Endothelial cell of umbilical vein (primary cell): ENCODE measurements around the gene E2F4. TPM values are rescaled to one million over a fixed set of nuclear protein-coding genes. Genes with fewer than 3 reads are reported as not detected.

Experiments
- BruUV-seq: library from RNA; stranded (reverse); fragments of 400-500 nt; replicated peaks from 2 replicates; lab custom pipeline; 2021; lab: Mats Ljungman, UMichigan
- CTCF ChIA-PET: fragments of 300-600, 350-600 bp; sonication (Branson Sonifier 250); formaldehyde crosslinking; loops from one replicate; lab custom pipeline; 2021; ENCODE audit warnings: antibody characterized with exemption, inconsistent platforms; lab: Charles Lee
- POLR2A ChIA-PET: fragments of 300-600, 350-600 bp; sonication (Branson Sonifier 250); formaldehyde crosslinking; loops from one replicate; lab custom pipeline; 2021; ENCODE audit warnings: antibody characterized with exemption, inconsistent platforms; lab: Charles Lee
- DNase-seq: peaks from one replicate; pipeline ENCODE4 v3.0.0-alpha.2; 2011; ENCODE audit warnings: low read depth, low spot score
- FAIRE-seq: peaks from 2 replicates; lab custom pipeline; 2011; peaks lifted over from hg19 to GRCh38; lab: Jason Lieb, UNC
- H2AFZ ChIP-seq: 2 replicates; pipeline ENCODE4 v1.6.0; 2012; ENCODE audit warnings: low read depth, low read length, control low read depth, inconsistent platforms
- H3K27ac ChIP-seq: 2 replicates; pipeline ENCODE4 v1.5.1; 2011; ENCODE audit warnings: low read depth, mild to moderate bottlenecking, control low read depth, low read length, moderate library complexity; ENCODE audit not compliant: insufficient read depth
- H3K27me3 ChIP-seq, 2 experiments: 2 replicates each; pipeline versions ENCODE4 v1.6.0 to v1.6.1; 2011; ENCODE audit warnings: low read length in 2 of 2, mixed read lengths in 1 of 2; ENCODE audit not compliant: control insufficient read depth in 2 of 2, insufficient read depth in 2 of 2
- H3K36me3 ChIP-seq, 2 experiments: 2 replicates in 1 of 2; 3 replicates in 1 of 2; pipeline ENCODE4 v1.5.1; 2011; ENCODE audit warnings: low read length in 2 of 2, mild to moderate bottlenecking in 1 of 2, moderate library complexity in 1 of 2; ENCODE audit not compliant: control insufficient read depth in 2 of 2, insufficient read depth in 2 of 2; ENCODE audit errors: extremely low read depth in 1 of 2
- H3K4me1 ChIP-seq: 3 replicates; pipeline ENCODE4 v1.5.1; 2011; ENCODE audit warnings: mild to moderate bottlenecking, low read length; ENCODE audit not compliant: control insufficient read depth, insufficient read depth; ENCODE audit errors: extremely low read depth
- H3K4me2 ChIP-seq: 2 replicates; pipeline ENCODE4 v1.6.1; 2011; ENCODE audit warnings: low read length, control low read depth, mixed read lengths; ENCODE audit not compliant: insufficient read depth
- H3K4me3 ChIP-seq, 3 experiments: fragments of 200-600 bp in 1 of 3; sonication (generic), shearing (Covaris generic) in 1 of 3; replicated peaks in 1 of 3; 2 replicates each; pipeline ENCODE4 v1.5.1; 2011 to 2016; ENCODE audit warnings: control low read depth in 3 of 3, low read length in 3 of 3, mild to moderate bottlenecking in 2 of 3, inconsistent platforms in 1 of 3, low read depth in 1 of 3, moderate library complexity in 1 of 3; ENCODE audit not compliant: insufficient read depth in 1 of 3
- H3K79me2 ChIP-seq: 2 replicates; pipeline ENCODE4 v1.6.0; 2012; ENCODE audit warnings: low read length, inconsistent platforms; ENCODE audit not compliant: control insufficient read depth, insufficient read depth
- H3K9ac ChIP-seq: replicated peaks from 2 replicates; pipeline ENCODE3; 2011; ENCODE audit warnings: low read length, control low read depth; ENCODE audit not compliant: insufficient read depth; ENCODE audit errors: extremely low read depth
- H3K9me1 ChIP-seq: replicated peaks from 3 replicates; pipeline ENCODE4 v1.6.0; 2011; ENCODE audit warnings: mild to moderate bottlenecking, low read length; ENCODE audit not compliant: control insufficient read depth, insufficient read depth; ENCODE audit errors: extremely low read depth
- H3K9me3 ChIP-seq: replicated peaks from 2 replicates; pipeline ENCODE4 v1.5.1; 2012; ENCODE audit warnings: low read length, inconsistent platforms; ENCODE audit not compliant: control insufficient read depth, insufficient read depth
- H4K20me1 ChIP-seq: replicated peaks from 2 replicates; pipeline ENCODE3; 2011; ENCODE audit warnings: mild to moderate bottlenecking, low read length; ENCODE audit not compliant: control insufficient read depth, insufficient read depth; ENCODE audit errors: extremely low read depth
- CTCF ChIP-seq, 2 donors: IDR thresholded peaks; 1 replicate in 1 of 2; 2 replicates in 1 of 2; pipeline ENCODE4 v1.5.1; 2011; ENCODE audit warnings: low read length in 2 of 2, mild to moderate bottlenecking in 2 of 2, moderate library complexity in 2 of 2, control low read depth in 1 of 2, inconsistent platforms in 1 of 2, low read depth in 1 of 2; ENCODE audit not compliant: insufficient read depth in 1 of 2; ENCODE audit errors: extremely low read depth in 1 of 2
- EZH2 ChIP-seq: IDR thresholded peaks from 2 replicates; pipeline ENCODE4 v1.6.1; 2012; ENCODE audit warnings: borderline replicate concordance, low read depth, mild to moderate bottlenecking, moderate library complexity, low read length, inconsistent platforms; ENCODE audit not compliant: severe bottlenecking
- FOS ChIP-seq: IDR thresholded peaks from 2 replicates; pipeline ENCODE4 v1.6.1; 2011; ENCODE audit warnings: mild to moderate bottlenecking, low read length, moderate library complexity, borderline replicate concordance; ENCODE audit not compliant: insufficient read depth
- GATA2 ChIP-seq: IDR thresholded peaks from 2 replicates; pipeline ENCODE4 v1.7.0; 2011; ENCODE audit warnings: low read depth, mild to moderate bottlenecking, moderate library complexity, mixed read lengths, low read length; ENCODE audit not compliant: insufficient read length, insufficient read depth
- JUN ChIP-seq: IDR thresholded peaks from 2 replicates; pipeline ENCODE4 v1.6.1; 2011; ENCODE audit warnings: borderline replicate concordance, low read depth; ENCODE audit not compliant: insufficient read length, insufficient read depth
- MAX ChIP-seq: IDR thresholded peaks from 2 replicates; pipeline ENCODE4 v1.6.1; 2011; ENCODE audit not compliant: insufficient read depth, insufficient read length
- MYC ChIP-seq: IDR thresholded peaks from one replicate; pipeline ENCODE4 v1.6.1; 2011; ENCODE audit warnings: mild to moderate bottlenecking, low read depth, low read length
- POLR2A ChIP-seq: IDR thresholded peaks from 2 replicates; pipeline ENCODE4 v1.6.1; 2012; ENCODE audit warnings: low read depth, mild to moderate bottlenecking, control low read depth, low read length
- POLR2AphosphoS5 ChIP-seq: IDR thresholded peaks from 2 replicates; pipeline ENCODE4 v1.6.1; 2012; ENCODE audit warnings: low read depth, mild to moderate bottlenecking, control low read depth, low read length, moderate library complexity; ENCODE audit not compliant: insufficient read depth
- dilution Hi-C: fragments of 300-500 bp; cut with MboI; formaldehyde crosslinking; loops from one replicate; pipeline ENCODE4 v1.15.0; 2019; ENCODE audit warnings: low sequenced_read_pairs; ENCODE audit not compliant: extremely low pct_ligation_motif_present
- intact Hi-C: fragments of 100-400 bp; cut with micrococcal nuclease; formaldehyde crosslinking; loops from one replicate; pipeline ENCODE4 v1.10.0; 2022
- polyA plus RNA-seq, 4 experiments: library from polyadenylated mRNA; depleted of rRNA in 3 of 4; stranded (reverse) in 3 of 4; unstranded in 1 of 4; fragments of >200 nt; gene quantifications; 2 replicates each; pipeline versions ENCODE4 v1.2.1 to v1.2.3, GENCODE V29; 2011 to 2012; ENCODE audit warnings: missing spikeins in 1 of 4
- total RNA-seq: library from RNA; stranded (reverse); gene quantifications from 2 replicates; pipeline ENCODE4 v1.2.3, GENCODE V29; 2021

The E2F4 gene
- total and polyA plus RNA-seq, 2 donors (not counting 3 experiments of a cell fraction or from before 2014, with no cell fraction given), result 112 to 168 TPM

DNA sequence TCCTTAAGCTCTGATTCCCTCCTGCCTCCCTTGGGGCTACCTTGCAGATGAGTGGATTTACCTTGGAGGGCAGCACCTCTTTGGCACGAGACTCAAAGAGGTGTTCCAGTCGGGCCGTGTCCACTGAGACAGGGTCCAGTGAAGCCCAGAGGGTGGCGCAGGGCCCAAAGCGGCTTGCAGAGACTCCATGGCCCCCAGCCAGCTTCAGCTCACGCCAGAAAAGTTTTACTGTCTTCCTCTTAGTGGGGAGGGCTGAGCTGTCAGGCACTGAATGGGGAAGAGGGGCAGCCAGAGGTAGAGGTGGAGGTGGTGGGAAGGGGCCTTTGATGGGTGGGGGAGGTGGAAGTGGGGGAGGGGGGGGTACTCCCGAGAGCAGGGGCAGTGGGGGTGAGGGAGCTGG is 41.6 kb downstream of the E2F4 start:
- Histone ChIP-seq H4K20me1 (no peaks in the 10 kb centered on the region), H3K9me3 (no peaks in the 10 kb centered on the region), H3K27me3 (no peaks in the 10 kb centered on the region), H3K9ac (no peak overlapping the region), H3K4me2 (no peak overlapping the region), H3K27ac (no peak overlapping the region), H3K36me3 (peaks cover 21 to 78% of the 10 kb centered on the region in 2 experiments), H3K79me2 (peaks cover 2% of the 10 kb centered on the region), H2AFZ (no peak overlapping the region), H3K4me1 (no peaks in the 10 kb centered on the region), H3K9me1 (no peaks in the 10 kb centered on the region), H3K4me3 (no peak overlapping the region)
- no peak for DNase-seq
- FAIRE-seq, result no peak
- ChIA-PET CTCF (no interaction called here), POLR2A (no interaction called here)
- TF ChIP-seq FOS (no peak), GATA2 (no peak), MYC (no peak), JUN (no peak), EZH2 (no peak), POLR2AphosphoS5 (no peak), POLR2A (no peak), CTCF (IDR thresholded peaks at IDR 0.05; ENCODE audit: extremely low read depth in 1 of 2, insufficient read depth in 1 of 2, low read depth in 1 of 2, low read length in 2 of 2) (no peak), MAX (no peak)
- no TSS peak for BruUV-seq
- dilution Hi-C loops (no loop called here), intact Hi-C loops (no loop called here)
